HG02852 (cell line): ENCODE results near the gene UFL1.

Experiments used
- ATAC-seq: cut with Tn5 transposase; IDR thresholded peaks from one replicate; pipeline ENCODE4 v1.9.1; 2021; ENCODE audit warnings: mild to moderate bottlenecking, moderate library complexity; ENCODE audit not compliant: unreplicated experiment

UFL1 gene

GRCh38 chr6:96570053-96570452, 48.4 kb downstream of the UFL1 start:
- no peak for ATAC-seq

- ATAC-seq: no peak
Measured at GRCh38 chr6:96571551-96571950, 49.9 kb downstream of the UFL1 start.

DNA sequence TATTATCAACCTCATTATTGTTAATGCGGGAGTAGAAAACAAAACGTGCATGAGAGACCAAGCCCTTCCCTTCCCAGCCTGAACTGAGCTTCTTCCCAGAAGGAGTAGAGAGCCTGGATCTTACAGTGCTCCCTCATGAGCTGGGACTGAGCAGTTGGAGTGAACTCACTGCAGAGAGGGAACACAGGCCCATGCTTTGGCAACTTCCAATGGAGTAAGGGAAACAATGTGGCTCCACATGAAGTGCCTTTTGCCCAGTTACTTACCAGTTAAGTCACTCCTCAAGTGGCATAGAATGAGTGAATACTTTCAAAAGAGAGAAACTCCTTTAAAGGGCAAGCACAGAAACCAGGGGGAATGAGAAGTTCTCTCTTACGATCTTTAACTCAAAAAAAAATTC, 53.8 kb downstream of the UFL1 start:
- ATAC-seq: no peak

DNA sequence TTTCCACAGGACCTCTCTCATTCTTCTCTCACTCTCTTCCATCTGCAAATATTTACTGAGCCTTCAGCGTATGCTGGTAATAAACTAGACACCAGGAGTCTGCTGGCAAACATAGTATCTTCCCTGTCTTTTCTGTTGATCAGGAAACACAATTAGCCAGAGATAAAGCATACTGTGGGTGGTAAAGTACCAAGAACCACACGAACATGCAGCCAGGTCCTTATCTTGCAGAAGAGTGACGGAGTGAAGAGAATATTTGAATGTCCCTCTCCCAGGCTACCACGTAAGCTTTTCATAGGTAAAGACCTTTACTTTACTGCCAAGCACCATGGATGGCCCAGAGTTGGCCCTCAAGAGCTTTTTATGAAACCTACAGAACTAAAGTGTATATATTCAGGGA, 54.6 kb downstream of the UFL1 start:
- ATAC-seq: no peak

- ATAC-seq: no peak
Measured at GRCh38 chr6:96582021-96582420, 60.4 kb downstream of the UFL1 start.

DNA sequence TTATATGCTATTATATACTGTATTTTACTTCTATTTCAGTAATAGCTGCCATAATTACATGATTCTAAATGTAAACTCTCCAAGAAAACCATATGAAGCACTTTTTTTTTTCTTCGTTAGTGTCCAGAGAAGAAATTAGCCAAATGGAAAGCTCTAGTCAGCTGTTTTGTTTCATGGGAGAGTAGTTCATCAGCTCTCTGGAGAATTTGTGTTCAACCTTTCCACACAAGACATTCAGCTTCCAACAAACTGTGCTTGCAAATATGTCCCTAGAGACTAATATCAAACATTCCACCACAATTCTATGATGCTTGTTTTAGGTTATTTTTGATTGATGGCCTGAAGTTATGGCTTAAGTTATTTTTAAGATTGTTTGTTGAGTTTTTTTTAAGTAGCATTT, 60.8 kb downstream of the UFL1 start:
- no peak for ATAC-seq

- no peak for ATAC-seq
Measured at GRCh38 chr6:96604420-96604819, 82.8 kb downstream of the UFL1 start.
